Measurements from ENCODE around the gene PRDM13. TPM values are rescaled to one million over a fixed set of nuclear protein-coding genes. Genes with fewer than 3 reads are reported as not detected.

PRDM13 gene
- total RNA-seq, 1 experiment from 2014 or later = not detected

DNA sequence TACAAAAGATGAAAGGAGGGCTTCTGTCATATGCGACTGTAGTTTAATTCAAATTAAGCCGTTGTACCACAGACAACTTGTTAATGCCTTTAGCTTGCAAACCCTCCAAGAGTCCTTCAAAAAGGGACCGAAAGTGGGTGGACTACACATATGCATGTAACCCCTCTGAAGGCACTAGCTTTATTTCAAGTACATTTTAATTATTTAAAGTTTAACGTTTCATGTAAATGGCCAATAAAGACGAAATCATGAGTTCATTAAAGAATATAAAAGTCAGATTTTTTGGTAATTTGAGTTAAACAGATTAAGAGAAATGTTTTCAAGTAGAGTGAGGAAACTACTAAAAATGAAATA lies 12.8 kb downstream of the PRDM13 start:
- intact Hi-C loops (cut with micrococcal nuclease) = no loop called here
- TF ChIP-seq SRF (IDR thresholded peaks at IDR 0.05; ENCODE audit: low read depth) (no peak), TCF7L2 (IDR thresholded peaks at IDR 0.05; ENCODE audit: borderline replicate concordance, extremely low read depth, insufficient read depth, insufficient read length) (no peak), FOSL1 (IDR thresholded peaks at IDR 0.05; ENCODE audit: low read depth) (no peak), POLR2AphosphoS5 (IDR thresholded peaks at IDR 0.05; ENCODE audit: low read depth, low read length) (no peak), JUND (IDR thresholded peaks at IDR 0.05) (no peak), EZH2 (IDR thresholded peaks at IDR 0.05) (no peak), EGR1 (IDR thresholded peaks at IDR 0.05; ENCODE audit: low read depth) (no peak), ZFX (IDR thresholded peaks at IDR 0.05) (no peak), RAD21 (IDR thresholded peaks at IDR 0.05; ENCODE audit: low read depth) (no peak), CBX3 (IDR thresholded peaks at IDR 0.05; ENCODE audit: low read depth) (no peak), POLR2A (IDR thresholded peaks at IDR 0.05; ENCODE audit: borderline replicate concordance, extremely low read depth, insufficient read depth, insufficient read length) (no peak), YY1 (IDR thresholded peaks at IDR 0.05; ENCODE audit: extremely low read depth, insufficient replicate concordance, low read depth, low read length) (no peak), SP1 (IDR thresholded peaks at IDR 0.05; ENCODE audit: low read depth) (no peak)
- TF ChIP-seq, protein P1, sequence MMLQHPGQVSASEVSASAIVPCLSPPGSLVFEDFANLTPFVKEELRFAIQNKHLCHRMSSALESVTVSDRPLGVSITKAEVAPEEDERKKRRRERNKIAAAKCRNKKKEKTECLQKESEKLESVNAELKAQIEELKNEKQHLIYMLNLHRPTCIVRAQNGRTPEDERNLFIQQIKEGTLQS (IDR thresholded peaks at IDR 0.05) = no peak
- TF ChIP-seq, protein P2, sequence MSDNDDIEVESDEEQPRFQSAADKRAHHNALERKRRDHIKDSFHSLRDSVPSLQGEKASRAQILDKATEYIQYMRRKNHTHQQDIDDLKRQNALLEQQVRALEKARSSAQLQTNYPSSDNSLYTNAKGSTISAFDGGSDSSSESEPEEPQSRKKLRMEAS (IDR thresholded peaks at IDR 0.05) = no peak
- TF ChIP-seq, protein P3, sequence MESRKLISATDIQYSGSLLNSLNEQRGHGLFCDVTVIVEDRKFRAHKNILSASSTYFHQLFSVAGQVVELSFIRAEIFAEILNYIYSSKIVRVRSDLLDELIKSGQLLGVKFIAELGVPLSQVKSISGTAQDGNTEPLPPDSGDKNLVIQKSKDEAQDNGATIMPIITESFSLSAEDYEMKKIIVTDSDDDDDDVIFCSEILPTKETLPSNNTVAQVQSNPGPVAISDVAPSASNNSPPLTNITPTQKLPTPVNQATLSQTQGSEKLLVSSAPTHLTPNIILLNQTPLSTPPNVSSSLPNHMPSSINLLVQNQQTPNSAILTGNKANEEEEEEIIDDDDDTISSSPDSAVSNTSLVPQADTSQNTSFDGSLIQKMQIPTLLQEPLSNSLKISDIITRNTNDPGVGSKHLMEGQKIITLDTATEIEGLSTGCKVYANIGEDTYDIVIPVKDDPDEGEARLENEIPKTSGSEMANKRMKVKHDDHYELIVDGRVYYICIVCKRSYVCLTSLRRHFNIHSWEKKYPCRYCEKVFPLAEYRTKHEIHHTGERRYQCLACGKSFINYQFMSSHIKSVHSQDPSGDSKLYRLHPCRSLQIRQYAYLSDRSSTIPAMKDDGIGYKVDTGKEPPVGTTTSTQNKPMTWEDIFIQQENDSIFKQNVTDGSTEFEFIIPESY (IDR thresholded peaks at IDR 0.05; ENCODE audit: extremely low read depth, insufficient replicate concordance, low read length) = no peak
- TF ChIP-seq, protein P4, sequence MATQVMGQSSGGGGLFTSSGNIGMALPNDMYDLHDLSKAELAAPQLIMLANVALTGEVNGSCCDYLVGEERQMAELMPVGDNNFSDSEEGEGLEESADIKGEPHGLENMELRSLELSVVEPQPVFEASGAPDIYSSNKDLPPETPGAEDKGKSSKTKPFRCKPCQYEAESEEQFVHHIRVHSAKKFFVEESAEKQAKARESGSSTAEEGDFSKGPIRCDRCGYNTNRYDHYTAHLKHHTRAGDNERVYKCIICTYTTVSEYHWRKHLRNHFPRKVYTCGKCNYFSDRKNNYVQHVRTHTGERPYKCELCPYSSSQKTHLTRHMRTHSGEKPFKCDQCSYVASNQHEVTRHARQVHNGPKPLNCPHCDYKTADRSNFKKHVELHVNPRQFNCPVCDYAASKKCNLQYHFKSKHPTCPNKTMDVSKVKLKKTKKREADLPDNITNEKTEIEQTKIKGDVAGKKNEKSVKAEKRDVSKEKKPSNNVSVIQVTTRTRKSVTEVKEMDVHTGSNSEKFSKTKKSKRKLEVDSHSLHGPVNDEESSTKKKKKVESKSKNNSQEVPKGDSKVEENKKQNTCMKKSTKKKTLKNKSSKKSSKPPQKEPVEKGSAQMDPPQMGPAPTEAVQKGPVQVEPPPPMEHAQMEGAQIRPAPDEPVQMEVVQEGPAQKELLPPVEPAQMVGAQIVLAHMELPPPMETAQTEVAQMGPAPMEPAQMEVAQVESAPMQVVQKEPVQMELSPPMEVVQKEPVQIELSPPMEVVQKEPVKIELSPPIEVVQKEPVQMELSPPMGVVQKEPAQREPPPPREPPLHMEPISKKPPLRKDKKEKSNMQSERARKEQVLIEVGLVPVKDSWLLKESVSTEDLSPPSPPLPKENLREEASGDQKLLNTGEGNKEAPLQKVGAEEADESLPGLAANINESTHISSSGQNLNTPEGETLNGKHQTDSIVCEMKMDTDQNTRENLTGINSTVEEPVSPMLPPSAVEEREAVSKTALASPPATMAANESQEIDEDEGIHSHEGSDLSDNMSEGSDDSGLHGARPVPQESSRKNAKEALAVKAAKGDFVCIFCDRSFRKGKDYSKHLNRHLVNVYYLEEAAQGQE (IDR thresholded peaks at IDR 0.05; ENCODE audit: low read depth) = no peak
- TF ChIP-seq, protein P5, sequence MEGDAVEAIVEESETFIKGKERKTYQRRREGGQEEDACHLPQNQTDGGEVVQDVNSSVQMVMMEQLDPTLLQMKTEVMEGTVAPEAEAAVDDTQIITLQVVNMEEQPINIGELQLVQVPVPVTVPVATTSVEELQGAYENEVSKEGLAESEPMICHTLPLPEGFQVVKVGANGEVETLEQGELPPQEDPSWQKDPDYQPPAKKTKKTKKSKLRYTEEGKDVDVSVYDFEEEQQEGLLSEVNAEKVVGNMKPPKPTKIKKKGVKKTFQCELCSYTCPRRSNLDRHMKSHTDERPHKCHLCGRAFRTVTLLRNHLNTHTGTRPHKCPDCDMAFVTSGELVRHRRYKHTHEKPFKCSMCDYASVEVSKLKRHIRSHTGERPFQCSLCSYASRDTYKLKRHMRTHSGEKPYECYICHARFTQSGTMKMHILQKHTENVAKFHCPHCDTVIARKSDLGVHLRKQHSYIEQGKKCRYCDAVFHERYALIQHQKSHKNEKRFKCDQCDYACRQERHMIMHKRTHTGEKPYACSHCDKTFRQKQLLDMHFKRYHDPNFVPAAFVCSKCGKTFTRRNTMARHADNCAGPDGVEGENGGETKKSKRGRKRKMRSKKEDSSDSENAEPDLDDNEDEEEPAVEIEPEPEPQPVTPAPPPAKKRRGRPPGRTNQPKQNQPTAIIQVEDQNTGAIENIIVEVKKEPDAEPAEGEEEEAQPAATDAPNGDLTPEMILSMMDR (IDR thresholded peaks at IDR 0.05 in 2 of 3, conservative IDR thresholded peaks at IDR 0.05 in 1 of 3; ENCODE audit: borderline replicate concordance in 1 of 3, insufficient read depth in 1 of 3, low read depth in 2 of 3, low read length in 2 of 3) = no peak
- Histone ChIP-seq H3K27me3 (ENCODE audit: insufficient read depth, low read length) (peaks cover 15% of the 10 kb centered on the region; the same call in 1 of the 2 replicates), H3K9me3 (ENCODE audit: control insufficient read depth in 1 of 2, insufficient read depth in 1 of 2, low read depth in 1 of 2, low read length in 2 of 2) (no peaks in the 10 kb centered on the region), H3K36me3 (ENCODE audit: control insufficient read depth in 1 of 2, insufficient read depth in 2 of 2, low read length in 2 of 2) (no peaks in the 10 kb centered on the region), H3K4me2 (ENCODE audit: low read length) (no peak overlapping the region), H3K4me1 (ENCODE audit: control insufficient read depth in 1 of 2, insufficient read depth in 2 of 2, low read length in 2 of 2) (no peaks in the 10 kb centered on the region; a peak in 1 of 4 replicates), H4K20me1 (ENCODE audit: insufficient read depth) (no peaks in the 10 kb centered on the region), H3K9ac (ENCODE audit: low read length) (no peak overlapping the region), H3K9me2 (ENCODE audit: insufficient read depth) (no peaks in the 10 kb centered on the region), H3K4me3 (replicated peaks in 1 of 2; ENCODE audit: low read depth in 1 of 2, low read length in 2 of 2) (no peak overlapping the region), H2AFZ (ENCODE audit: low read depth, low read length, poor library complexity, severe bottlenecking) (no peak overlapping the region), H3K79me2 (ENCODE audit: insufficient read depth, low read length) (no peaks in the 10 kb centered on the region), H3K27ac (ENCODE audit: low read depth, low read length) (no peak overlapping the region)
- ATAC-seq (no peak), DNase-seq (ENCODE audit: low read depth, low spot score) (no peak)
- no TSS peak for BruUV-seq (replicated peaks)
- ChIA-PET POLR2A (no interaction called here), RAD21 (ENCODE audit: low non-redundant PET in 1 of 2, low total read pairs in 2 of 2, uncharacterized antibody in 2 of 2, unreplicated experiment in 2 of 2) (no interaction called here), CTCF (no interaction called here)
